ENCODE measurements around the gene SULF2.

DNA sequence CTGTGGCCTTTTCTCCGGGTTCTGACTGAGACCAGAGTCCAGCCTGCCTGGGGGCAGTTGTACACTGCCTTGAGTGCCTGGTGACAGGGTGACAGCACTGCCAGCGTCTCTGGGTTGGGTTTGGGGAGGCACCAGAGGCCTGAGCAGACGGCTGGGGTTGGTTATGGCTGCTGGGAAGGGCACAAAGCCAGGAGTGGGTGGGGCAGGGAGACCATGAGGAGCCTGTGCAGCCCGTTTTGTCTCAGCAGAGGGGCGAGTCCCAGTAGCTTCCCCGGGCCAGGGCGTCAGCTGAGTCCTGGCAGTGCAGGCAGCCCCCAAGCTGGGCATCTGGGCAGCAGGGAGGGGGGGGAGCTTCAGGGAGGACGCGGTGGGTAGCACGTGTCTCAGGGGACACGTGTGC is 15.3 kb upstream of the SULF2 start:
- no peak for TF ChIP-seq POLR2A (IDR thresholded peaks at IDR 0.05)
- TF ChIP-seq CTCF (IDR thresholded peaks at IDR 0.05): no peak

Data from body of pancreas (tissue), 4 donors.